ENCODE measurements around the gene EPAS1.

The EPAS1 gene

DNA sequence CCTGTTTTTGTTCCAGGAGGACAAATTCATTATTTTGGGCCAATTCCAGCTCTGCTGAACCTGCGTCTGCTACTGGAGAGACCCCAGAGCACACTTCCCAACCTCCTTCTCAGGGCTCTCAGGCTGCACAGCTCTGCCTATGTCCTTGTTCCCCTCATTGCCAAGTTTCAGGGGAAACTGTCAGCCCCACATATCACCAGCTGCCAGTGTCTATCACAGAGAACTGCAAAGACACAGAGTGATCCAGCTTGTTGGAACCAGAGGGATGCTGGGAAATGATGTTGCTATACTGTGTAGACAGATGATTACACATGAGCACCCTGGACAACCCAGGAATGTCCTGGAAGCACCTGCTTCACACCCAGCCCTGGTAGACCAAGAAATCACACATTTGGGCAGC is 114.8 kb downstream of the EPAS1 start:
- Histone ChIP-seq H3K27me3 (ENCODE audit: control insufficient read depth in 2 of 2, insufficient read depth in 2 of 2, low read length in 2 of 2) (no peaks in the 10 kb centered on the region), H3K9ac (ENCODE audit: low read depth in 1 of 2, low read length in 2 of 2) (no peak overlapping the region), H3K4me1 (ENCODE audit: control insufficient read depth in 2 of 2, insufficient read depth in 2 of 2, low read length in 2 of 2) (peaks cover 16 to 19% of the 10 kb centered on the region in 2 donors), H3K27ac (ENCODE audit: low read depth in 2 of 2, low read length in 2 of 2) (no peak overlapping the region), H3K36me3 (ENCODE audit: control insufficient read depth in 2 of 2, insufficient read depth in 2 of 2, low read length in 2 of 2) (no peaks in the 10 kb centered on the region), H3K4me3 (ENCODE audit: low read length in 2 of 2) (no peak overlapping the region), H3K9me3 (ENCODE audit: control insufficient read depth in 2 of 2, low read length in 2 of 2) (peaks cover 0 to 3% of the 10 kb centered on the region in 2 donors)

DNA sequence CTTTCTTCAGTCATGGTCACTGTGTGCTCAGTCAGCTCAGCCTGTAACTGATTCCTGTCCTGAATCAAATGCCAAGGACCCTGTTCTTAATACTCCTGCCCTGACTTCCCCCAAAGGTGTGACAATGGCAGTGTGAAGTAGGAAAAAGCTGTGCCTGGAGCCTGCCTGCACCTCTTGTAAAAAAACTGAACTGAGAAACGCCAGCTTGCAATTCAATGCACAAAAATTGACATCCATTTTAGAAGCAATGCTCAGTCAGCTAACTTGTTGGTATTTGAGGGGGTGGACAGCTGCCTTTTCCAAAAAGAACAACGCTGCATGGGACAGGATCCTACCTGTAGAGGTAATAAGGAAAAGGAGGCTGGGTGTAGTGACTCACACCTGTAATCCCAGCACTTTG is 115.9 kb downstream of the EPAS1 start:
- H3K4me3 ChIP-seq (ENCODE audit: low read length in 2 of 2): no peak overlapping the region
- no peaks in the 10 kb centered on the region for H3K27me3 ChIP-seq (ENCODE audit: control insufficient read depth in 2 of 2, insufficient read depth in 2 of 2, low read length in 2 of 2)
- H3K27ac ChIP-seq (ENCODE audit: low read depth in 2 of 2, low read length in 2 of 2): no peak overlapping the region
- peaks cover 16% of the 10 kb centered on the region in 2 donors for H3K4me1 ChIP-seq (ENCODE audit: control insufficient read depth in 2 of 2, insufficient read depth in 2 of 2, low read length in 2 of 2)
- peaks cover 0 to 3% of the 10 kb centered on the region in 2 donors for H3K9me3 ChIP-seq (ENCODE audit: control insufficient read depth in 2 of 2, low read length in 2 of 2)
- H3K36me3 ChIP-seq (ENCODE audit: control insufficient read depth in 2 of 2, insufficient read depth in 2 of 2, low read length in 2 of 2): no peaks in the 10 kb centered on the region
- H3K9ac ChIP-seq (ENCODE audit: low read depth in 1 of 2, low read length in 2 of 2): no peak overlapping the region

DNA sequence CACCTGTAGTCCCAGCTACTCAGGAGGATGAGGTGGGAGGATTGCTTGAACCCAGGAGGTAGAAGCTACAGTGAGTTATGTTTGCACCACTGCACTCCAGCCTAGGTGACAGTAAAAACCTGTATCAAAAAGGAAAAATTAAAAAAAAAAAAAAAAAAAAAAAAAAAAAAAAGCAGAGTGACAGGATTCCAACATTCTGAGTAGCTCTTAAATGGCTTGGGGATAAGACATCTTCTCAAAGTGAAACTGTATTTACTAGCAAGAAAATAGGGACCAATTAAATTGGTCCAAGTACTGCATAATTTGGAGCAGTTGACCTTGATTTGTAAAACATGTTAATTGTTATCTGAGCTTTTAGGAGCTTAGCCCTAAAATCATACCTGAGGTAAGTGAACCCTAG is 116.4 kb downstream of the EPAS1 start:
- Histone ChIP-seq H3K4me1 (ENCODE audit: control insufficient read depth in 2 of 2, insufficient read depth in 2 of 2, low read length in 2 of 2) (peaks cover 10 to 11% of the 10 kb centered on the region in 2 donors), H3K27ac (ENCODE audit: low read depth in 2 of 2, low read length in 2 of 2) (no peak overlapping the region), H3K9ac (ENCODE audit: low read depth in 1 of 2, low read length in 2 of 2) (no peak overlapping the region), H3K4me3 (ENCODE audit: low read length in 2 of 2) (no peak overlapping the region), H3K36me3 (ENCODE audit: control insufficient read depth in 2 of 2, insufficient read depth in 2 of 2, low read length in 2 of 2) (no peaks in the 10 kb centered on the region), H3K9me3 (ENCODE audit: control insufficient read depth in 2 of 2, low read length in 2 of 2) (peaks cover 0 to 3% of the 10 kb centered on the region in 2 donors), H3K27me3 (ENCODE audit: control insufficient read depth in 2 of 2, insufficient read depth in 2 of 2, low read length in 2 of 2) (no peaks in the 10 kb centered on the region)

DNA sequence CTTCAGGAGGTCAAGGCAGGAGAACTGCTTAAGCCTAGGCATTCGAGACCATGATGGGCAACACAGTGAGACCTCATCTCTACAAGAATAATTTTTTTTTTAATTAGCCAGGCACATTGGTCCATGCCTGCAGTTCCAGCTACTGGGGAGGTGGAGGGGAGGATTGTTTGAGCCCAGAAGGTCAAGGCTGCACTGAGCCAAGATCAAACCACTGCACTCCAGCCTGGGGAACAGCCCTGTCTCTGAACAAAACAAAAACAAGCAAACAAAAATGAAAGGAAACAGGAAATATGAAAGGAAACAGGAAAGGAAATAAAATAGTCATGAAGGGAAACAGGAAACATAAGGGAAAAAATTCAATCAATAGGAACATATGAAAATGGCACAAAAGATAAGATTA is 117.5 kb downstream of the EPAS1 start:
- Histone ChIP-seq H3K27ac (ENCODE audit: low read depth in 2 of 2, low read length in 2 of 2) (no peak overlapping the region), H3K9me3 (ENCODE audit: control insufficient read depth in 2 of 2, low read length in 2 of 2) (peaks cover 0 to 3% of the 10 kb centered on the region in 2 donors), H3K36me3 (ENCODE audit: control insufficient read depth in 2 of 2, insufficient read depth in 2 of 2, low read length in 2 of 2) (no peaks in the 10 kb centered on the region), H3K4me1 (ENCODE audit: control insufficient read depth in 2 of 2, insufficient read depth in 2 of 2, low read length in 2 of 2) (peaks cover 2% of the 10 kb centered on the region in 2 donors), H3K27me3 (ENCODE audit: control insufficient read depth in 2 of 2, insufficient read depth in 2 of 2, low read length in 2 of 2) (no peaks in the 10 kb centered on the region), H3K9ac (ENCODE audit: low read depth in 1 of 2, low read length in 2 of 2) (no peak overlapping the region), H3K4me3 (ENCODE audit: low read length in 2 of 2) (no peak overlapping the region)

DNA sequence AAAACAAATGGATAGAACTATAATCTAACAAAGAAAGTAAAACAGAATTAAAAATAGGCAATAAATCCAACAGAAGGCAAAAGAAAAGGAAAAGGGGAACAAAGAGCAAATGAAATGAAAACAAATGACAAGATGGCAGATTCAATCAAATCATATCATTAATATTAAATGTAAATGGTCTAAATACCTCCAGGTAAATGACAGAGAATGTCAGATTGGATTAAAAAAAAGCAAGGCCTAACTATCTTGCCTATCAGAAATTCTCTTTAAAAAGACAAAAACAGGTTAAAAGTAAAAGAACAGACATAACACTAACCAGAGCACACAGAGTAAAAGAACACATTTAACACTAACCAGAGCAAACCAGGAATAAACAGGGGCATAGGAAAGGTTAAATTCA is 119.1 kb downstream of the EPAS1 start:
- Histone ChIP-seq H3K27ac (ENCODE audit: low read depth in 2 of 2, low read length in 2 of 2) (no peak overlapping the region), H3K36me3 (ENCODE audit: control insufficient read depth in 2 of 2, insufficient read depth in 2 of 2, low read length in 2 of 2) (no peaks in the 10 kb centered on the region), H3K9ac (ENCODE audit: low read depth in 1 of 2, low read length in 2 of 2) (no peak overlapping the region), H3K27me3 (ENCODE audit: control insufficient read depth in 2 of 2, insufficient read depth in 2 of 2, low read length in 2 of 2) (no peaks in the 10 kb centered on the region), H3K4me1 (ENCODE audit: control insufficient read depth in 2 of 2, insufficient read depth in 2 of 2, low read length in 2 of 2) (no peaks in the 10 kb centered on the region), H3K9me3 (ENCODE audit: control insufficient read depth in 2 of 2, low read length in 2 of 2) (peaks cover 0 to 3% of the 10 kb centered on the region in 2 donors), H3K4me3 (ENCODE audit: low read length in 2 of 2) (no peak overlapping the region)

DNA sequence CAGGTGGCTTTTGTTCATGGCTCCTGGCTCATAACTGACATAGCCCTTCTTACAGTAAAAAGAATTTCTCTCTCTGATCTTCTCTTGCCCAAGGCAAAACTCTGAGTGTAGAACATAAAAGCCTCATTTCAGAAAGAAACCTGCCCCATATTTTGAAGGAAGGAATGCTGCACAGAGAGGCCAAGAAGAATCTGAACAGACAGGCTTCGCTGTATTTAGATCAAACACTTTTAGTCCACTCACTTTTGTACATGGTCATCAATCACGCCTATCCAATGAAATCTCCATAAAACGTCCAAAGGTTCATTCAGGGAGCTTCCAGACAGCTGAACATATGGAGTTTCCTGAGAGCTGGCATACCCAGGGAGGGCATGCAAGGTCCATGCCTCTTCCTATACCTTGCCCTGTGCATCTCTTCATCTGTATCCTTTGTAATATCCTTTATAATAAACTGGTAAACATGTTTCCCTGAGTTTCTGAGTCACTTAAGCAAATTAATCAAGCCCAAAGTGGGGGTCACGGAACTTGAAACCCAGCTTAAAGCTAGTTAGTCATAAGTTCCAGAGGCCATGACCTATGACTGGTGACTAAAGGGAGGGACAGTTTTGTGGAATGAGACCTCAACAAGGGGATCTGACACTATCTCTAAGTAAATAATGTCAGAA is 119.7 kb downstream of the EPAS1 start:
- Histone ChIP-seq H3K4me3 (ENCODE audit: low read length in 2 of 2) (no peak overlapping the region), H3K9ac (ENCODE audit: low read depth in 1 of 2, low read length in 2 of 2) (no peak overlapping the region), H3K36me3 (ENCODE audit: control insufficient read depth in 2 of 2, insufficient read depth in 2 of 2, low read length in 2 of 2) (no peaks in the 10 kb centered on the region), H3K27ac (ENCODE audit: low read depth in 2 of 2, low read length in 2 of 2) (no peak overlapping the region), H3K4me1 (ENCODE audit: control insufficient read depth in 2 of 2, insufficient read depth in 2 of 2, low read length in 2 of 2) (no peaks in the 10 kb centered on the region), H3K9me3 (ENCODE audit: control insufficient read depth in 2 of 2, low read length in 2 of 2) (peaks cover 0 to 3% of the 10 kb centered on the region in 2 donors), H3K27me3 (ENCODE audit: control insufficient read depth in 2 of 2, insufficient read depth in 2 of 2, low read length in 2 of 2) (no peaks in the 10 kb centered on the region)

DNA sequence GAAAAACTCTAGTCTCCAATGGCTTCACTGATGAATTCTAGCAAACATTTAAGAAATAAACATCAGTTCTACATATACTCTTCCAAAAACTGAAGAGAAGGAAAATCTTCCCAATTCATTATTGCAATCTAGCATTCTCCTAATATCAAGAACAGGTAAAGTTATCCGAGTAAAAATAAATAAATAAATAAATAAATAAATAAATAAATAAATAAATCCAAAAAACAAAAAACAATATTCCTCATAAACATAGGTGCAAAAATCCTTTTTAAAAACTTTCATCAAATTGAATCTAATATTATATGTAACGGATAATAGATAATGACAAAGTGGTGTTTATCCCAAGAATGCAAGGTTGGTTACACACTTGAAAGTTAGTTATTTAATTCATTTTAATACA is 123.7 kb downstream of the EPAS1 start:
- peaks cover 0 to 3% of the 10 kb centered on the region in 2 donors for H3K9me3 ChIP-seq (ENCODE audit: control insufficient read depth in 2 of 2, low read length in 2 of 2)
- no peaks in the 10 kb centered on the region for H3K27me3 ChIP-seq (ENCODE audit: control insufficient read depth in 2 of 2, insufficient read depth in 2 of 2, low read length in 2 of 2)
- H3K9ac ChIP-seq (ENCODE audit: low read depth in 1 of 2, low read length in 2 of 2): no peak overlapping the region
- no peaks in the 10 kb centered on the region for H3K36me3 ChIP-seq (ENCODE audit: control insufficient read depth in 2 of 2, insufficient read depth in 2 of 2, low read length in 2 of 2)
- no peak overlapping the region for H3K27ac ChIP-seq (ENCODE audit: low read depth in 2 of 2, low read length in 2 of 2)
- no peaks in the 10 kb centered on the region for H3K4me1 ChIP-seq (ENCODE audit: control insufficient read depth in 2 of 2, insufficient read depth in 2 of 2, low read length in 2 of 2)
- H3K4me3 ChIP-seq (ENCODE audit: low read length in 2 of 2): no peak overlapping the region

DNA sequence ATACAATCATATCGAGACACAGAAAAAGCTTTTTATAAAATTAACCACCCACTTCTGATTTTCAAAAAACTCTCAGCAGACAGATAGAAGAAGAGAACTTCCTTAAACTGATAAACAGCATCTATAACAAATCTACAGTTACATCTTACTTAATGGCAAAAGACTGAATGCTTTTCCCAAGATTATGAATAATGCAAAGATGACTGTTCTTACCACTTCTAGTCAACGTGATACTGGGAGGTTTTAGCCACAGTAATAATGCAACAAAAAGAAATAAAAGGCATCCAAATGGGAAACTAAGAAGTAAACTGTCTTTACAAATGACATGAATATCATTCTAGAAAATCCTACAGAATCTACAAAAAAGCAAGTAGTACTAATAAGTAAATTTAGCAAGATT is 124.2 kb downstream of the EPAS1 start:
- H3K9ac ChIP-seq (ENCODE audit: low read depth in 1 of 2, low read length in 2 of 2): no peak overlapping the region
- no peaks in the 10 kb centered on the region for H3K36me3 ChIP-seq (ENCODE audit: control insufficient read depth in 2 of 2, insufficient read depth in 2 of 2, low read length in 2 of 2)
- H3K27ac ChIP-seq (ENCODE audit: low read depth in 2 of 2, low read length in 2 of 2): no peak overlapping the region
- peaks cover 0 to 3% of the 10 kb centered on the region in 2 donors for H3K9me3 ChIP-seq (ENCODE audit: control insufficient read depth in 2 of 2, low read length in 2 of 2)
- no peak overlapping the region for H3K4me3 ChIP-seq (ENCODE audit: low read length in 2 of 2)
- no peaks in the 10 kb centered on the region for H3K4me1 ChIP-seq (ENCODE audit: control insufficient read depth in 2 of 2, insufficient read depth in 2 of 2, low read length in 2 of 2)
- H3K27me3 ChIP-seq (ENCODE audit: control insufficient read depth in 2 of 2, insufficient read depth in 2 of 2, low read length in 2 of 2): no peaks in the 10 kb centered on the region

DNA sequence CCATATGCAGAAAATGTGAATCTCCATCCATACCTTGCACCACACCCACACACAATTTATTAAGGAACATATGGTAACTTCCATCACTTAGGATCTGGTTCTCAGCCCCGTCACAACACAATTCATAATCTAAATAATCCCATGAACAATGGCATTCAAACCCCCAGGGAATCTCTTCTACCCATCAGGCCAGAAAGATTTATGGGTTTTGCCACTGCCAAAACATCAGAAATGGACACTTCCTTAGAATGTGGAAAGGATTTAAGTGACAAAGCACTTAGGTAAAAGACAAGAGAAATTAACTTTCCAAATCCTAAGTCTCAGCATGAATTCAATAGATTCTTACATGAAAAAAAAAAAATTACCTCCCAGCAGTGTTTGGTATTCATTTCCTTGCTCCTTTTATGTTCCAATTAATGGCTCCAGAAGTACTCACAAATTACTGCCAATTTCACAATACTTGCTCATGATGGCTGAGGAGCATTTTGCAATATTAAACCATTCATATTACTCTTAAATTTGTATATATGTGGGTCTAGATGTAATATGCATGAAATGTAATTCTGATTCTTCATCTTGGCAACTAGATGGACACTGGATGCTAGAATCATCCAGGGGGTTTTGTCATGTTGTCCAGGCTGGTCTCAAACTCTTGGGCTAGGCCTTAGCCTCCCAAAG is 125.6 kb downstream of the EPAS1 start:
- H3K9ac ChIP-seq (ENCODE audit: low read depth in 1 of 2, low read length in 2 of 2): no peak overlapping the region
- H3K27ac ChIP-seq (ENCODE audit: low read depth in 2 of 2, low read length in 2 of 2): no peak overlapping the region
- no peak overlapping the region for H3K4me3 ChIP-seq (ENCODE audit: low read length in 2 of 2)
- H3K4me1 ChIP-seq (ENCODE audit: control insufficient read depth in 2 of 2, insufficient read depth in 2 of 2, low read length in 2 of 2): no peaks in the 10 kb centered on the region
- H3K36me3 ChIP-seq (ENCODE audit: control insufficient read depth in 2 of 2, insufficient read depth in 2 of 2, low read length in 2 of 2): no peaks in the 10 kb centered on the region
- no peaks in the 10 kb centered on the region for H3K9me3 ChIP-seq (ENCODE audit: control insufficient read depth in 2 of 2, low read length in 2 of 2)
- H3K27me3 ChIP-seq (ENCODE audit: control insufficient read depth in 2 of 2, insufficient read depth in 2 of 2, low read length in 2 of 2): no peaks in the 10 kb centered on the region

DNA sequence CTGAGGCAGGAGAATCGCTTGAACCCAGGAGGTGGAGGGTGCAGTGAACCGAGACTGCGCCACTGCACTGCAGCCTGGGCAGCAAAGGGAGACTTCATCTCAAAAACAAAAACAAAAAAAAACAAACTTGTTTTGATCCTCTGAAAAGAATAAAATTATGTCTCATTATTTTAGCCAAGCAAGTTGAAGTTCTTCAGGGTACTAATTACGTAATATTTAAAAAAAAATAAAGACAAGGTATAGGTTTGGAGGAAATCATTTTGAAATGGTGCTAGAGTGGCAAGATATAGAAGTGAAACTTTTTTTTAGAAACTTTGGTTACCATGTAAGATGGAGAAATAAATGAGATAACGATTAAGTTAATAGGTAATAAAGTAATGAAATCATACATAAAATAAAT is 127.7 kb downstream of the EPAS1 start:
- Histone ChIP-seq H3K36me3 (ENCODE audit: control insufficient read depth in 2 of 2, insufficient read depth in 2 of 2, low read length in 2 of 2) (no peaks in the 10 kb centered on the region), H3K9ac (ENCODE audit: low read depth in 1 of 2, low read length in 2 of 2) (no peak overlapping the region), H3K4me3 (ENCODE audit: low read length in 2 of 2) (no peak overlapping the region), H3K27ac (ENCODE audit: low read depth in 2 of 2, low read length in 2 of 2) (no peak overlapping the region), H3K9me3 (ENCODE audit: control insufficient read depth in 2 of 2, low read length in 2 of 2) (no peaks in the 10 kb centered on the region), H3K27me3 (ENCODE audit: control insufficient read depth in 2 of 2, insufficient read depth in 2 of 2, low read length in 2 of 2) (no peaks in the 10 kb centered on the region), H3K4me1 (ENCODE audit: control insufficient read depth in 2 of 2, insufficient read depth in 2 of 2, low read length in 2 of 2) (no peaks in the 10 kb centered on the region)
